ENCODE data around the gene PANX2.

The PANX2 gene

GRCh38 chr22:50228366-50228765 is 57.8 kb downstream of the PANX2 start:
- no peak for TF ChIP-seq CTCF (IDR thresholded peaks at IDR 0.05; ENCODE audit: control insufficient read depth, insufficient read depth, low read depth, low read length, missing control alignments)
- DNase-seq (ENCODE audit: low read depth), result no peak
- H3K4me3 ChIP-seq (ENCODE audit: control insufficient read depth, low read depth, low read length), result no peak overlapping the region

GRCh38 chr22:50229370-50229769 is 58.8 kb downstream of the PANX2 start:
- no peak for DNase-seq (ENCODE audit: low read depth)
- H3K4me3 ChIP-seq (ENCODE audit: control insufficient read depth, low read depth, low read length), result no peak overlapping the region
- no peak for TF ChIP-seq CTCF (IDR thresholded peaks at IDR 0.05; ENCODE audit: control insufficient read depth, insufficient read depth, low read depth, low read length, missing control alignments)

Data from AG09309 (cell line).